GM11168 (cell line): ENCODE data around the gene GPR35.

Experiments used
- in situ Hi-C: fragments of 300-500 bp; cut with MboI; formaldehyde crosslinking; loops from one replicate; pipeline ENCODE4 v1.12.0; 2022; ENCODE audit warnings: low sequenced_read_pairs; ENCODE audit not compliant: unreplicated experiment

GPR35 gene, protein sequence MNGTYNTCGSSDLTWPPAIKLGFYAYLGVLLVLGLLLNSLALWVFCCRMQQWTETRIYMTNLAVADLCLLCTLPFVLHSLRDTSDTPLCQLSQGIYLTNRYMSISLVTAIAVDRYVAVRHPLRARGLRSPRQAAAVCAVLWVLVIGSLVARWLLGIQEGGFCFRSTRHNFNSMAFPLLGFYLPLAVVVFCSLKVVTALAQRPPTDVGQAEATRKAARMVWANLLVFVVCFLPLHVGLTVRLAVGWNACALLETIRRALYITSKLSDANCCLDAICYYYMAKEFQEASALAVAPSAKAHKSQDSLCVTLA

DNA sequence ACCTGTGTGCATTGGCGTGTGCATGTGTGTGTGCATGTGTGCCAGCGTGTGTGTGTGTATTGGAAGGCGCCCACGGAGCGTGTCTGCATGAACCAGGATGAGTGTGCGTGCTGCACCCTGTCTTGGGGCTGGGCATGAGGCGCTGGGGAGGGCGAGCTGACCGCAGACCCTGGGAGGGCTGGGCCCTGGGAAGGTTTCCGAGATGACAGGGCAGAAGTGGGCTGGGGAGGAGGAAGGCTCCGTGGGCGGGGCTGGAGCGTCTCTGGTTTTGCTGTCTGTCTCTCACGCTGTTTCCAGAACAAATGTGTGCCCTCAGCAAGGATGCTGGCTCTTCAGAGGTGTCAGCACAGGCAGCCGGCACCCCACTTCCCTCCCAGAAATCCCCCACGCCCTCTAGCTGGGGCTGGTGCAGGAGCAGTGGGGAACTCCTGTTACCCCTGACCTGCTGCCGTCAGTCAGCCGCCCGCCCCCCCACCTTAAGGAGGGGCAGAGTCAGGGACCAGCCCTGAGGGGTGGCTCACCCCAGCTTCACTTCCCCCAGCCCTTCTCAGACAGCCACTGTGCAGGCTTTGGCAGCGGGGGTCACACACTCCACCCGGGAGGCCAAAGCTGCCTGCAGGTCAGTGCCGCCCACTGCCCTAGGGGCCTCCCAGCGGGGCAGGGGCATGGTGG, at the start of gene GPR35:
GPR35 (plus strand) TSS at position 531 of the 672 bp plus-strand sequence. CDS start 4,473 bp downstream, outside the sequence.
- in situ Hi-C loops, result no loop called here

DNA sequence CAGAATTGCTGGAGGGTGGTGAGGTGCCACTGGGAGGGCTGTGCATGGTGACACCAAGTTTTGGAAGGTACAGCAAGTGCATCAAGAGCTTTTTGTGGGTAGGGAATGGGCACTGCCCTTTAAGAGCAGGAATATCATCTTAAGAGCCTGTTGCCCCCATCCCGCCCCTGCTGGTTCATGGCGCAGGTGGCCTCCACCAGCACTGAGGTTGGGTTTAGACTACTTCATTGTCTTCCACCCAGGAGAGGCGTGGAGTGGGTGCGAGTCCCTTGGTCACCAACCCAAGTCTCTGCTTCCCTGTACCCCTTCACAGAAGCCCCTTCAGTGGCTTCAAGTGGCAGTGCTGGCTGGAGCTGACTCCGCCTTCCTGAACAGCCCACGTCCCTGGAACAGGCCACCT, 49.2 kb upstream of the GPR35 start:
- in situ Hi-C loops, result no loop called here

DNA sequence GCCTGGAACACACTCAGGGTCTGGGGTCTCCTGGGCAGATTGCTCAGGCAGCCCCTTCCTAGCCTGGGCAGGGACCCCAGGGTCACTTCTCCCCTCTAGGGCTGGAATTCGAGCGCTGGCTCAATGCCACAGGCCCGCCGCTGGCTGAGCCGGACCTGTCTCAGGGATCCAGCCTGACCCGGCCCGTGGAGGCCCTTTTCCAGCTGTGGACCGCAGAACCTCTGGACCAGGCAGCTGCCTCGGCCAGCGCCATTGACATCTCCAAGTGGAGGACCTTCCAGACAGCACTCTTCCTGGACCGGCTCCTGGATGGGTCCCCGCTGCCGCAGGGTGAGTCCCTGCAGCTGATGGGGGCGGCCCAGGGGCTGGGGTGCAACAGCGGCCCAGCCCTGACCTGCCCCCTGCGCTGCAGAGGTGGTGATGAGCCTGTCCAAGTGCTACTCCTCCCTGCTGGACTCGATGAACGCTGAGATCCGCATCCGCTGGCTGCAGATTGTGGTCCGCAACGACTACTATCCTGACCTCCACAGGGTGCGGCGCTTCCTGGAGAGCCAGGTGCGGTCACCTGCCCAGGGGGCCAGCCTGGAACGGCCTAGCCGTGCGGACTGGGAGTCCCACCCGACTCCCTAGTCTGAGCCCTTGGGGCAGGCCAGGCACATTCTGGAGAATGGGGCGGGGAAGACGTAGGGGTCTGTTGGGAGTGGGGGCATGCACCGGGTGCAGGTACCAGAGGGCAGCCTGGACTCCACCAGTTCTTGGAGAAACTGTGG, 48.7 kb upstream of the GPR35 start:
- in situ Hi-C loops, result no loop called here

DNA sequence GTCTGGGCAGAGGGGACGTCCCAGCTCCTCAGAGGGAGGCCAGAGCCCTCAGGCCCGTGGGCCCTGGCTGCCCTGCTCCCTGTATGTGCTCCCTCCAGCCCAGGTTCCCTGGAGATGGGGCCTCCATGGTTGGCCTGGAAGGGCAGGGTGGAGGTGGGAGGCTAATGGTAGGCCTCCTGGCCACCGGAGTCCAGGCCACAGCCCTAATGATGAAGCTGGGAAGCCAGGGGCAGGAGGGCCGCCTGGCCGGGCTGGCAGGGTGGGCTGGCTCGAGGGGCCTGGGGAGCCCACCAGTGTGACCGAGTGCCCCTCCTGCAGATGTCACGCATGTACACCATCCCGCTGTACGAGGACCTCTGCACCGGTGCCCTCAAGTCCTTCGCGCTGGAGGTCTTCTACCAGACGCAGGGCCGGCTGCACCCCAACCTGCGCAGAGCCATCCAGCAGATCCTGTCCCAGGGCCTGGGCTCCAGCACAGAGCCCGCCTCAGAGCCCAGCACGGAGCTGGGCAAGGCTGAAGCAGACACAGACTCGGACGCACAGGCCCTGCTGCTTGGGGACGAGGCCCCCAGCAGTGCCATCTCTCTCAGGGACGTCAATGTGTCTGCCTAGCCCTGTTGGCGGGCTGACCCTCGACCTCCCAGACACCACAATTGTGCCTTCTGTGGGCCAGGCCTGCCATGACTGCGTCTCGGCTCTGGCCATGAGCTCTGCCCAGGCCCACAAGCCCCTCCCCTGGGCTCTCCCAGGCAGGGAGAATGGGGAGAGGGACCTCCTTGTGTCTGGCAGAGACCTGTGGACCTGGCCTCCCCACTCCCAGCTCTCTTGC, 47.8 kb upstream of the GPR35 start:
- in situ Hi-C loops, result no loop called here

DNA sequence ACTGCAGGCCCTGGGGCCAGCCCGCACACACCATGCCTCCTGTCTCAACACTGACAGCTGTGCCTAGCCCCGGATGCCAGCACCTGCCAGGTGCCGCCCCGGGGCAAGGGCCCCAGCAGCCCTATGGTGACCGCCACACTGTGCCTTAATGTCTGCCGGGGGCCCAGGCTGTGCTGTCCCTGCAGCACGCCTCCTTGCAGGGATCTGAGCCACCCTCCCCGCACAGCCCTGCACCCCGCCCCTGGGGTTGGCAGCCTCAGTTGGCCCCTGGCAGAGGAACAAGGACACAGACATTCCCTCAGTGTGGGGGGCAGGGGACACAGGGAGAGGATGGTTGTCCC, 47.2 kb upstream of the GPR35 start:
- in situ Hi-C loops, result no loop called here

DNA sequence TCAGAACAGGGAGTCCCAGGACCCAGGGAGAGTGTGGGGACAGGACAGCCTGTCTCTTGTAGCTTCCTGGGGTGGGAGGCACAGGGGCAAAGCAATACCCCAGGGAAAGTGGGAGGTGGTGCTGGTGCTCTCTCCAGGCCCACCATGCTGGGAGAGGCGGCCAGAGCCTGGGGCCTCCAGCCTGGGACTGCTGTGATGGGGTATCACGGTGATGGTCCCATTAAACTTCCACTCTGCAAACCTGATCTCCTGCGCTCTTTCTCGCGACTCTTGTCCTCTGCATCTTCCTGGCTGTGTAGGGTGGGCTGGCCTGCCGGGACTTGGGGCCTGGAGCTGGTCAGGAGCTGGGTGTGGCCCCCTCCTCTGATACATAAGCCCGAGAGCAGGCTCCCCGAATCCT, 46.8 kb upstream of the GPR35 start:
- in situ Hi-C loops, result no loop called here

DNA sequence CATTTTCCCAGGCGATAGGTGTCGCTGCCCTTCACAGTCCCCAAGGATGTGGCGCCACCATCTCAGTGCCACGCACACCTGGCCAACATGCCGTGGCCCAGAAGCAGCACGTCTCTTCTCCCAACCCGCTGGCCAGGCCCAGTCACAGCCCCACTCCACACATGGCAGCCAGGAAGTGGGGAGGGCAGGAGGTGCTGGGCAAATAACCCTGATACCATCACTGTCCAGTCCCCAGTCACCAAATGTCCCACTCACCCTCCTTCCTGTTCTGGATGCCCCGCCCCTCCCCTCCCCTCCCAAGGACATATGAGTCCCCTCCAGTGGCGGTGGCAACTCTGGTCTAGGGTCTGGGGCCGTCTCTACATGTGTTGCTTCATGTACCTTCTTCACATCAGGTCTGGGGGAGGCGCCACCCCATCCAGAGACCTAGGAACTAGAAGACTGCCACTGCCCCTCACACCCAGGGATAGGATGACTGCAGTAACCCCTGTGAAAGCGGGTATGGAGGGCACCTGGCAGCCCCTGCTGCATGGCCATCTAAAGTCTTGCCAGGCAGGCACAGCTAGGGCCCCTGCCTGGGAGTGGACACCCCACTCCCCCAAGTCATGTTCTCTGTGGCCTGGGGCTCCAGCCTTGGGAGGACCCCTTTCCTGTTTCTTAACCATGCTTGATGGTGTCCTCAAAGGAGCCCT, 46.1 kb upstream of the GPR35 start:
- in situ Hi-C loops, result no loop called here

DNA sequence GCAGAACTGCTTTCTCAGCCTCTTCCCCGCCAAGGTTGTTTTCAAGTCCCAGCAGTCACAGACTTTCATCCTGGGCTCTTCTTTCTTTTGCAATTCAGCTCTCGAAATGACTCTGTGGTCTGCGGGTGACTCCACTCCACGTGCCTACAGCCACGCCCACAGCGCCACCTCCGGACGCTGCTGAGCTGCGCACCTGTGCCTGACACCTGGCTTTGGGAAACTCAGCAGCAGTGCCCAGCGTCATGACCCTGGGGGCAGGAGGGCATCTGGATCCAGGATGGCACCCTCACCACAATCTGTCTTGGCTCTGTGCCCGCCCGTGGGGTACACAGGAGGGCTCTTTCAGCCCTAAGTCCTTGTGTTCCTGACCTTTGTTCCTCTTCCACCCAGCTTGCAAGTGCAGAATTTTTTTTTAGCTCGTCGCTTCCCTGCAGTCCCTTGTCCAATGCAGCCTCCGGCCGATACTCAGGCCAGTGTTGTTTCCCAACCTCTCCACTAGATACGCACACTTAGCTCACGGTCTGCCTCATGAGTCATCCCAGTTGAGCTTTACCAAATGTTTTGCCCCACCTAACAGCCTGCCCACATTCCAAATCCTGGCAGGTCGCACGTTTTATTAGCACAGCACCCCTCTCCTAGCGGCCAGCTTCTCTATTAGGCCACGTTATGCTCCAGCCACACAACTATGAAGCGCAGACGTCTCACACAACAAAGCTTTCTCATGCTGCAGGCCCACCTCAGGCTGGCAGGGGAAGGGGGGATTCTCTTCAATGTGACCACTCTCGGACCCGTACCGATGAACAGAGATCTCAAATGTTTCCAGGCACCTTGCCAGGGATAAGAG, 45.3 kb upstream of the GPR35 start:
- in situ Hi-C loops, result no loop called here

DNA sequence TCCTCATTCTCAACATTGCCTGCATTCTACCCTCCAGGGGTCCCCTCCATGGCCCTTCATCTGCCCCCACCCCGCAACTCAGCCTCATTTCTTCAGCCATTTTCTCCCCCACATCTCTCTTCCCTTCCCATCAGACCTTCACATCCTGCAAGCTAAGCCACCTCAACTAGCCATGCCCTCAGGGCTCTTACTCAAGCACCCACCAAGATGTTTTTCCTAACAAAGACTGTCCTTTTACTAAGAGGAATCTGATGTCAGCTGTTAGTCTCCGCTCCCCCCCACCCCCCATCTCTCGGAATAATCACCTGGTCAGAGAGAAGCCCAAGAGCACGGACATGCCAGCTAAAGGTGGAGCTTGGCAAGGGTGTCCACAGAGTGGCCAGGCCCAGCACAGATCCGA, 43.5 kb upstream of the GPR35 start:
- in situ Hi-C loops, result no loop called here

DNA sequence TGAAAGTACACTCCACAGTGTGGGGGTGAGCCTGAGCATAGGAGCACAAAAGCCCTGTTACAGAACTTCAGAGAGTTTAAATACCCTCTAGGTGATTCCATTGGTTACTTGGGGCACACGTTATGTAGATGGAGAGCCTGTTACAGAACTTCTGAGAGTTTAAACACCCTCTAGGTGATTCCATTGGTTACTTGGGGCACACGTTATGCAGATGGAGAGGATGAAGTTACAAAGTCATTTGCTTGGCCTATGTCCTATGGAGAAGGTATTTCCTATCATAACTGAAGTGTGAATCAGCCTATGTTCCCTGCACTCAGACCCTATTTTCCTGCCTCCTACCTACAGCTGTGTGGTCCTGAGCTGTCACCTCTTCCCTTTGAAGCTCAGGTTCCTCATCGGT, 42.5 kb upstream of the GPR35 start:
- in situ Hi-C loops, result no loop called here

DNA sequence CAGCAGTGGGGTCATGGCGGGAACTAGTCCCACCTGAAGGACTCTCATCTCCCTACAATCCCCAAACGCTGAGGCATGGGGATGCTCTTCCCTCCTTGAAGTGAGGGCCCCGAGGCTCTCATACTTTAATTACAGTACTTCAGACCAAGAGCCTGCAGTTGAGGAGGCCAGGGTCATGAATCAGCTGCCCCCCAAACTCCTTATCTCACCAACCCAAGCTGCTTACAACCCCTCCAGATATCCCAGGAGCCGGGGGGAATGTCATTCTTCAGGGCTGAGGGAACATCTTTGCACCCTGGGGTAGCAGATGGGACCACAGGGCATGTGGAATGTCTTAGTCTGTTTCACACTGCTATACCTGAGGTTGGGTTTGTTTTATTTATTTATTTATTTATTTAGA, 41.5 kb upstream of the GPR35 start:
- in situ Hi-C loops, result no loop called here

DNA sequence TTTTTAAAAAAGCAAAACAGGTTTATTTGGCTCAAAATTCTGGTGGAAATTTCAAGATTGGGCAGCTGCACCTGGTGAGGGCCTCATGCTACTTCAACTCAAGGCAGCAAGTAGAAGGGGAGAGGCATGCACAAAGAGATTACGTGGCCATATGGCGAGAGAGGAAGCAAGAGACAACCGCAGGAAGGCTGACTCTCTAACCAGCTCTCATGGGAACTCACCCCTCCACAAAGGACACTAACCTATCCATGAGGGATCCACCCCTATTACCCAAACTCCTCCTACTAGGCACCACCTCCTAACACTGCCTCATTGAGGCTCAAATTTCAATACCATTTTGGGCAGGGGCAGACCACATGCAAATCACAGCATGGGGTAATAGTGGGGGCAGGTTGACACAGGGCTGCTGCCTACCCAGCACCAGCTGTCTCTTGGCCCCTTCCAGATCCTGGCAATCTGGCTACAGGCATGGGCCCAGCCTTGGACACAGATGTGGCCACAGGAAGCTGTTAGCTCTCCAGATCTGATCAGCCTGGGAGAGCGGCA, 40.7 kb upstream of the GPR35 start:
- in situ Hi-C loops, result no loop called here

DNA sequence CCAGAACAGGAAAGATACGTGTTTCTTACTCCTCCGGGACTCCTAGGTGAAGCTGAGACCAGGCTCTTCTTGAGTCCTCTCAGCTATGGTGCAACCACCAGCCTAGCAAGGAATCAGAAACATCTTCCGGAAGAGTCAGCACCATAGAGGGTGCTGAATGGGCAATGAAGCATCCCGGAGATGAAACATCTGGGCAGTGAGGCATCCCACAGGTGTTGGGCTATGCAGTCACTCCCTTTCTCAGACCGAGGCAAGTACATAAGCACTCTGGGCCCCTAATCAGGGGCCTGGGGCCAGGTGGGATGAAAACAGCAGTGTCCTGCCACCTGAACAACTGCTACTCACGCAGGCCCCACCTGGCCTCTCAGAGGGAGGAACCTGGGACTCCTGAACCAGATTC, 40.2 kb upstream of the GPR35 start:
- in situ Hi-C loops, result no loop called here

DNA sequence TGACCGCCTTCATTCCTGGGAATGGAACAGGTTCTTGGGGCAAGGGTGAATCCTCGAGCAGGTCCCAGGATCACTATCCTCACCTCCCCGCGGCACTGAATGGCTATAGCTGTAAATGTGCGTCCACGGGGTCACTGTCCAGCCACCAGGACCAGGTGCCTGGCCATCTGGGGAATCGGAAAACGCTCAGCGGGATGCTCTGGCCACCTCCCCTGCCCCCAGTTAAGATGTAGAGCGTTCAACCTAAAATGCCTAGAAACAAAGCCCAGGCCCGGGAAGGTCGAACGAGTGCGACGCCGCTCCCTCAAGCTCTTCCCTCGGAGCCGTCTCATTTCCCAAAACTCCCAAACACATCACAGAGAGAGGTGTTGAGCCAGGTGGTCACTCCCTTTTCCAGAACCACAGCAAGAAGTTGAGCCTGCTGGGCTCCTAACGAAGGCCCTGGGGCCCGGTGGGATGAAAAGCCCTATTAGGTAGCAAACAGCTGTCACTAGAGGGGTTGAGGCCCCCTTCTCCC, 39.5 kb upstream of the GPR35 start:
- in situ Hi-C loops, result no loop called here

DNA sequence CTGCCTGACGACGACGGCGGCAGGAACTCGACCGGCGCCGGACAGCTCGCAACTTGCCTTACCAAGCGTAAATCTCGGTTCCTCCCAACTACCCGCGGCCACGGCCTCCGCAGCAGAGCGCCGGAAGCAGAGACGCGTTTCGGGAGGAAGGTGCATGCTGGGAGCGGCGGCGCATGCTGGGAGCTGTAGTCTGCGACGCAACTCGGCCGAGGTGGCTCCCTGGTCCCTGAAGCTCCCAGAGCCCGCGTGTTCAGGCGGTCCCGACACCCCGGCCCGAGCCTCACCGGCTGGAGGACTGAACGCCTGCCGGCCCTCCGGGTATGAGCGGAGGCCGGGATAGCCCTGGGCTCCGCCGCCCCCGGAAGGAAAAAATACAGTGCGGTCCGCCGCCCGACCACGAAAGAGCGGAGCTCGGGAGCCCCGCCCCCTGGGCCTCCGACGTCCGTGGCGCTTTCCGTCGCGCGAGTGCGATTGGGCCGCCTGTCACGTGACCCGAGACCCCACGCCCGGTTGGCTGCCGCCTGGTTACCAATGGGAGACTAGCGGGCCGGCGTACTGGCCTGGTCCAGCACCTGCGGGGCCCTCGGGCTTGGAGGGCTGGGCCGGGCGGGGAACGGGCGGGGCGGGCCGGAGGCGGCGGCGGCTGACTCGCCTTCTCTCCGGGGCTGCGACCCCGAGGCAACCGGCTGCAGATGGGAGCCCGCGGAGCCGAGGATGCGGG, 38.9 kb upstream of the GPR35 start, which contains the start of gene CAPN10:
CAPN10 (plus strand) TSS at position 537 of the 721 bp plus-strand sequence; CDS start at position 715, 178 bp downstream.
- in situ Hi-C loops, result no loop called here

DNA sequence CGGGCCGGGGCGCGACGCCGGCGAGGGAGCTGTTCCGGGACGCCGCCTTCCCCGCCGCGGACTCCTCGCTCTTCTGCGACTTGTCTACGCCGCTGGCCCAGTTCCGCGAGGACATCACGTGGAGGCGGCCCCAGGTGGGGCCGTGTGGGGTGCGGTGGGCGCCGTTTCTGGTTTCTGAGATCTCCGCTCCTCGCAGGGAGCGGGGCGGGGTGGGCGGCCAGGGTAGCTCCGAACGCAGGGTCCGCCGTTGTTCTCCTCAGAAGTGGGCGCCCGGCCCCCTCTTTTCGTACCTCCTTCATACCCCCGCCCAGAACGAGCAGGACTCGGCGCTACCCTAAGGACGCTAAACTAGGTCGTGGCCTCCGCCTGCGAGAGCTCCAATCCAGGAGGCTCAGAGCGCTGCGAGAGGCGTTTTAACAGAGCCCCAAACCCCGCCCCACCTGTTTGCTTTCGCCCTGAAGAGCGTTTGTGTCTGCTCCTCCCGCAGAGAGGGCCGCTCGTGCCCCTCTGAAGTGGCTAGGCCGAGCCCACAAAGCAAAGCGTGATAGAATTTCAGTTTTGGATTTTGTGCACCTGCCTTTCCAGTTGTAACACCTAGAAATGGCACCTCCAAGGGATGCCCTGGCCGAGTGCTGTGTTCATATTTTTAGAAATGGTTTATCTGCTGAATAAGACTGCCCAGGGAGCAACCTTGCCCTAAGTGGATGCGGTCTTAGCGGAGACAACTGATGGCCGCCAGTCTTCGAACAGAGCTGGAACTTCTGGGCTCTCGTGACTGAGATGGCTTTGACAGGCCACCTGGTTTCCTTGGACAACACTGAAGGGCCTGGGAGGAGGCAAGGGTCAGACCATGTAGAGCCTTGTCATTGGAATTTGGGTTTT, 38.1 kb upstream of the GPR35 start:
- in situ Hi-C loops, result no loop called here
